PC-9 (cell line): Measurements from ENCODE around the gene XCR1.

Experiments used
- EZH2 ChIP-seq: fragments of 200-600 bp; sonication (generic); IDR thresholded peaks from 2 replicates; pipeline ENCODE4 v1.8.0; 2017; ENCODE audit warnings: antibody characterized with exemption, low read depth
- TF ChIP-seq, protein P1 (sequence below): fragments of 200-600 bp; sonication (generic); conservative IDR thresholded peaks from 2 replicates; pipeline ENCODE4 v1.6.1; 2017; ENCODE audit warnings: mixed run types, antibody characterized with exemption, mild to moderate bottlenecking, moderate library complexity

DNA sequence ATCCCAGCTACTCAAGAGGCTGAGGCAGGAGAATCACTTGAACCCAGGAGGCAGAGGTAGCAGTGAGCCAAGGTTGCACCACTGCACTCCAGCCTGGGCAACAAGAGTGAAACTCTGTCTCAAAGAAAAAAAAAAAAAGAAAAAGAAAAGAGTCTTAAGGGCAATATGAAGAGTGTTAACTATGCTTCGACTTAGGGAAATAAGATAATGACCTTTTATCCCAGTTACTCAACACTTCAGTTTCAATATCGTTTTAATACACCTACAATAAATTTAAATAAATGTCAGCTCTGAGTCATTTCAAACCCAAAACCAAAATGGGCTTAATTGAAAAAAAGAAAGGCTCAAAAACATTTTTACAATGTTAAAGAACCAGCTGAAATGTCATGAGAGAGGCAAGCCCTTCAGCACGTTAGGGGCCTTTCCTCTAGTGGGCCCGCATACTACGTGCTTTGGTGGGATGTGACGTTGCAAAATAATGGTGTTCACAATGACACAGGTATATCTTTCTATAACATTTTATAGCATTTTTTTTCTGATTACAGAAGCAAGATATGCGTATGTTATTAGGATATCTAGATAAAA lies 47.0 kb downstream of the XCR1 start:
- TF ChIP-seq, protein P1, sequence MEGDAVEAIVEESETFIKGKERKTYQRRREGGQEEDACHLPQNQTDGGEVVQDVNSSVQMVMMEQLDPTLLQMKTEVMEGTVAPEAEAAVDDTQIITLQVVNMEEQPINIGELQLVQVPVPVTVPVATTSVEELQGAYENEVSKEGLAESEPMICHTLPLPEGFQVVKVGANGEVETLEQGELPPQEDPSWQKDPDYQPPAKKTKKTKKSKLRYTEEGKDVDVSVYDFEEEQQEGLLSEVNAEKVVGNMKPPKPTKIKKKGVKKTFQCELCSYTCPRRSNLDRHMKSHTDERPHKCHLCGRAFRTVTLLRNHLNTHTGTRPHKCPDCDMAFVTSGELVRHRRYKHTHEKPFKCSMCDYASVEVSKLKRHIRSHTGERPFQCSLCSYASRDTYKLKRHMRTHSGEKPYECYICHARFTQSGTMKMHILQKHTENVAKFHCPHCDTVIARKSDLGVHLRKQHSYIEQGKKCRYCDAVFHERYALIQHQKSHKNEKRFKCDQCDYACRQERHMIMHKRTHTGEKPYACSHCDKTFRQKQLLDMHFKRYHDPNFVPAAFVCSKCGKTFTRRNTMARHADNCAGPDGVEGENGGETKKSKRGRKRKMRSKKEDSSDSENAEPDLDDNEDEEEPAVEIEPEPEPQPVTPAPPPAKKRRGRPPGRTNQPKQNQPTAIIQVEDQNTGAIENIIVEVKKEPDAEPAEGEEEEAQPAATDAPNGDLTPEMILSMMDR = no peak
- TF ChIP-seq EZH2 = no peak
